ENCODE results near the gene SGPP2.
"Not testable (repeated sequence)": the region's sequence is repeated elsewhere in the genome, so short reads cannot be mapped to it uniquely, and the experiment has no call there.

Gene SGPP2

DNA sequence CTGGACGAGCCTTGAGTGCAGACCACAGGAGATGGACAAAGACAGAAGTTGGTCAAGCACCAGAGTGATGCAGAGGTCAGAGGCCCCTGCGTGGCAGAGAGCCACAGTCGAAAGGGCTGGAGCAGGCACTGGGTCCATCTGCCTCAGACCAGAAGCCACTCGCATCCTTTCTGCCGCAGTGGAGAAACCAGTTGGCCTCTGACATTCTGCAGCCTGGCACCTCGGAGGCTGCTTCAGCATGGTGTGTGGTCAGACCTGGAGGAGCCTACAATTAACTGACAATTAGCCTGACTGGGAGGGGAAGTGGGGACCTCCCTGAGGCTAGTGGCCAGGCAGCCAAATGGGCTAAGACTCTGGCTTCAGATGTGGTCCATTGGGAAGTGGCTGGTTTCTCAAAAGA lies 111.1 kb downstream of the SGPP2 start:
- DNase-seq, result no peak

DNA sequence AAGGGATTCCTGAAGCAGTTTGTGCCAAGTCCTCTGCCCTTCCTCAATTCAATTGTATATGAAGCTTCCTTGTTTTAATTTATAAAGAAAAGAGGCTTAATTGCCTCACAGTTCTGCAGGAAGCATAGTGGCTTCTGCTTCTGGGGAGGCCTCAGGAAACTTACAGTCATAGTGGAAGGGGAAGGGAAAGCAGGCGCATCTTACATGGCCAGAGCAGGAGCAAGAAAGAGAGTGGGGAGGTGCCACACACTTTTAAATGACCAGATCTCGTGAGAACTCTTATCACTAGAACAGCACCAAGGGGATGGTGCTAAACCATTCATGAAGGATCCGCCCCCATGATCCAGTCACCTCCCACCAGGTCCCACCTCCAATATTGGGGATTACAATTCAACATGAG lies 114.2 kb downstream of the SGPP2 start:
- no peak for DNase-seq

DNA sequence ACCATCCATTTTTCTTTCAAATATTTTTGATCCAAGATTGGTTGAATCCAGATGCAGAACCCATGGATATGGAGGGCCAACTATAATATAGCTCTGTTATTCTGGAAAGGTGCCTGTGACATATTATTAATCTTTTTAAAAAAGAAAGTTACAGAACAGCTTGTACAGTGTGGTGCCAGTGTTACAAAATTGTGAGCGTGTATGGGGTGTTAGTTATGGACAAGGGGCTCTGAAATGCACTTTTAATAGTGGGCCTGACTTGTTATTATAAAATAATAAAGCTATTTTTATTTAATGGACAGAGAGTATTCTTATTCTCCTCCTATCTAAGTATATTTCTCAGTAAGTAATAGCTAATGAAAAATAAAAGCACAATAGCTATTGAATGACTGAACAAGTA lies 120.3 kb downstream of the SGPP2 start:
- no peak for DNase-seq

DNA sequence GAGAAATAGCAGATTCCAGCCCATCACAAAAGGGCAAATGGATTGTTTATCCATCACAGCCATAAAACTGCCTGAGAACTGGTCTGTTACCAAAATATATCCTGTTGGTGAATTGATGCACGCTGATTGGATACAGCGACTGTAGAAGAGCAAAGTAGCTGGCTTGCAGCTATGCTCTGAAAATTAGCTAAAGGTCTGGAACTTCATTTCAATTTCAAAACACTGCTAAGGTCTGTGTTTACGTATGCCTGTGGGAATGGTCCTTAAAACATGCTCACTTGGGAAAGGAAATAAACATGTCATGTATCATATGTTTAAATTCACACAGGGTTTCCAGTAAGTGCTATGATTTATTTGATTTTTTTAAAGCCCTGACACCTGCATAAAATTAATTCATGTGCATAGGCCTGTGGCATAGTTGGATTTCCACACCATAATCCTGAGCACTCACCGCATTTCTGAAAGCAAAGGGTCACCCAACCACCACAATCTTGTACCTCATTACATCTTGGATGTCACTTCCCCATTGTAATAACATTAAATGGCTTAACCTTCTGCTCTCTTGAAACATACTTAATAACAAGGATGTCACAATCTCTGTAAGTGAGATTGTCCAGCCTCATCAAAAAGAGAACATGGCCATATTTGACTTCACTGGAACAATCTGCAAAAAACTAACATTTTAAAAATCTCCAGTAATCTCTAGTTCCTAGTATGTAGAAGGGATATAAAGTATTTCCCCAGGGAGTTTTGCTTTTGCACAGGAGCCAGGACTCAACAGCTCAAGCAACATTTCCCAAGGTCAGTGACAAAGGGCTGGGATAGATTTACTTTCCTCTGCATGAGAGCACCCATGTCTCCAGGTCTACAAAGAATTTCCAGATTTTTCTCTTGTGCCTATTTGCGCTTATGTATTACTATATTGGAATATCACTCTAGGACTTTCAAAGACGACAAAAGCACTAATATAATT lies 121.8 kb downstream of the SGPP2 start:
- DNase-seq, result no peak

DNA sequence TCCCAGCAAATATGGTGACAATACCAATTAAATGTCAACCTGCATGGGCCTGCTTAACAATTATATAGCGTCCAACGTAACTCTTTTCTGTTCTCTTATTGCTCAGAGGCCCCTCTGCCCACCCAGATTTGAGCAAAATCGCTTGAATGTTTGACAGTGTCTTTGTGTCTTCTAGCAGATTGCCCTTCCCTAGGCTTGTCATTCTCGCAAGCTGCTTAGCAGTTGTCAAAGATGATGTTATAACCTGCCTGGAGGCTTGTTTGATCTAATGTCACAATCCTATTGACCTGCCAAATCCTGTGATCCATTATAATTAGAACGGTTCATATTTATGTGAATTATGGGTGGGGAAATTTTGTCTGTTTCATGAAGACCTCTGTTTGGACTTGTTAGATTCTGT lies 122.7 kb downstream of the SGPP2 start:
- no peak for DNase-seq

DNA sequence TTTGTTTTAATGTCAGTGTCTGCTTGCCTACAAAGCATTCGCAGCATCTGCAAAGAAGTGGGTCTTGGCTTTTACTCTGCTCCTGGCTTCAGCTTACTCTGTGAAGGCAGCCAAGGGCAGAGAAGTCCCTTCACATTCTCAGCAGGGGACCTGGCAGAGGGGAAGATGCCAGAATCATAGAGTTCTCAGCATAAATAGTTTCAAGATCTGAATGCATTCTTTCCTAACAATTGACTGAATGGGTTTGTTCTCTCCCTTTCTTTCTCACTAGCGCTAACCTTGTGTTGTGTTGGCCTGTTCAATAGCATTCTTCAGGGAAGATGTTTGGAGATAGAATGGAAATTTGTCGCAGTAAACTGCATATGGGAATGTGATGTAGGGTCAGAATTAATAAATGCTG lies 124.6 kb downstream of the SGPP2 start:
- DNase-seq, result no peak

DNA sequence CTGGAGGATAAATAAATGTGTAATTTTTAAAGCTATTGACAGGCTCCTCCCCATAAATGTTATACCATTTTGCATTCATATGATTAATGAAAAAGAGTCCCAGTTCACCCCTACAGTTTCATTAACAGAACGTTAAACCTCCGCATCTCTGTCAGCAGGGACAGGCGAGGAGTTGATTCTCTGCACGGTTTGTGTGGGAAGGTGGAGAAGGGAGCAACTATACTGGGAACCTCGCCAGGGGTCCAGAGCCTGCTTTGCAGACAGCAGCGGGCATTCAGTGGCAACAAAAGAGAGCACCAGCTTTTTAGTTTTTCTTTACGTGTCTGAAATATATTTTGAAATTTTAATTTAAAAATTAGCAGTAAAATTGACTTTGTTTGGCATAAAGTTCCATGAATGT lies 130.2 kb downstream of the SGPP2 start:
- no peak for DNase-seq

DNA sequence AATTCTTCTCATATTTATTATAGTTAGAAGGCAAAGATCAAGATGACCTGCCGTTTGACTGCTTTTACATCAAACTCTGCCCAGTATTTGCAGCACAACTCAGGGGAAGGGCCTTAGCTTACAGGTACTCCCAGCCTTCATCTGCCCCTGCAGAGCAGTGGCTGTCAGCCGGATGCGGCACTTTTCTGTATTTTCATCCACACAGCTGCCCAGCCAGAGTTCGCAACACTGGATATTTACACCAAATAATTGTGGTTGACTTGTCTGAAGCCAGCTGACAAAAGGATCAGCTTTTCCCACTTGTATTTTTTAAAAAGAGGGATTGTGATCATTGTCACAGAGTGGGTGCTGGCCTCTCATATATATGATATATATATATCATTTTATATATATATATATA lies 136.8 kb downstream of the SGPP2 start:
- no peak for DNase-seq

DNA sequence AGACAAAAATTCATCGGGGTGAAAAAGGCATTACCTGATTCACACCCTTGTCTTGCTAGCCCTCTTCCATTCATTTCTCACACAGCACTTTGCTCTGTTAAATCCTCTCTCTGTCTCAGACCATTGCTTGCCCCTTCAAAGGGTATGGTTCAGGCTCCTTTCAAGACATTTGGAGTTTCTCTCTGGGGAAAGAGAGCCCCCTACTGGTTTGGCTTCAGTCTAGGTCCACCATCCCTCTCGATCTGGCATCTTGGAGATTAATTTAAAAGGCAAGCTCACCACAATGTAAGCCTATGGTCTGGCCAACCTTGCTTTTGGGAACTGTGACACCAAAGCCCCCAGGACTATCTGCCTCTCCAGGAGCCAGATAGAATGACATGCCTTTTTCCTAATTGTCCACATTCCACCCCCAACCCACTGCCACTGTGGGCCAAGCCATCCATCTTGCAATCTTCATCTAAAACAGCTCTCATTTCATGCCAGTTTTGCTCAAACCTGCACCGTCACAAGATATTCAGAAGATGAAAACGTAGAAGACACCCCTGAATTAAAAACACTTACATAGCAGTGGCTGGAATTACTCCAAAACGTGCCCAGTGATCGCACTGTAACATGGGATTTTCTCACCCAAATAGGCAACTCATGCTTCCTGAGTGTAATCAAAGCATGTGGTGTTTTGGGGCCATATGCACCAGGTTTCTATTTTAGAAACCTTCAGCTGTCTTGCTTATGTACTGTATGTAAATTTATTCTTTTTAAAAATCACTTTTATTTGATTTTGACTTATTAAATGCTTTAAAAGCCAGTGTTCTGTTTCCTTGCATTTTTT lies 137.7 kb downstream of the SGPP2 start:
- DNase-seq, result peak; percentile 57

DNA sequence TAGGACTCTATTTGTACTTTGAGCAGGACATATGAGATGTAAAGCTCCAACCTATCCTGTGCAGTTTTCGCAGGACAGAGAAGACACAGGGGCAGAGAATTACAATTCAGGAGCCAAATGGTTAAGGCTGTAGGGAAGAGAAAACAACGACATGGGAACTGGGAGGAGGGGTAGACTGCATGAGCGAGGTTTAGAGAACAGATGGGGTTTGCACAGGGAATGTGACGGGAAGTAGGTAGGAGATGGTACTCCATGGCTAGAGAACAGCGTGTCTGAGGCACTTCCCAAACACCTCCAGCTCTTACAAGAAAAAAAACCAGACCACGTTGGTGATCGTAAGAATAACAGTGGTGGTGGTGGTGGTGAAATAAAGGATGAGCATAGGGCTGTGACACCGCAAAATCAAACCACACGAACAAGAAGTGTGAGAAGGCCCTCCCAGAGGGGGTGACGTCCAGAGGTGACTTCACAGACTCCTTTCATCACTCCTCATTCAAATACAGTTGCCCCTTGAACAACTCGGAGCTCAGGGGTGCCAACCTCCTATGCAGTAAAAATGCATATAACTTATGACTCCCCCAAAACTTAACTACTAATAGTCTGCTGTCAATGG lies 138.9 kb downstream of the SGPP2 start:
- DNase-seq, result no peak

DNA sequence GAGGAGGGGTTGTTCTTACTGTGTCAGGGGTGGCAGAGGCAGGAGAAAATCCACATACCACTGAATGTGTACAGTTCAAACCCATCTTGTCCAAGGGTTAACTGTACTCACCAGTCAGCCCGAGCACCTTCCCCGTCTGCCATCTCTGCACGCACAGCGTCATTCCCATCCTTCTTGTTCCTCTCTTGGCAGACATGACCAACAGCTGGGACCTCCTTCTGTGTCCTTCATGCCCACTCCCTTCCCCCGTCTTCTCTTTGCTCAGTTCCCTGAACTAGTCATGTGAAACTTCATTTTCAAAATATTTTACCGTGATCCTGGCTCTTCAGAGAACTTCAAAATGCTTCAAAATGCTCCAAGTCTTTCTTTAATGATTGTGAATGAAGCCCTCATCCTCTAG lies 139.6 kb downstream of the SGPP2 start:
- DNase-seq, result no peak

DNA sequence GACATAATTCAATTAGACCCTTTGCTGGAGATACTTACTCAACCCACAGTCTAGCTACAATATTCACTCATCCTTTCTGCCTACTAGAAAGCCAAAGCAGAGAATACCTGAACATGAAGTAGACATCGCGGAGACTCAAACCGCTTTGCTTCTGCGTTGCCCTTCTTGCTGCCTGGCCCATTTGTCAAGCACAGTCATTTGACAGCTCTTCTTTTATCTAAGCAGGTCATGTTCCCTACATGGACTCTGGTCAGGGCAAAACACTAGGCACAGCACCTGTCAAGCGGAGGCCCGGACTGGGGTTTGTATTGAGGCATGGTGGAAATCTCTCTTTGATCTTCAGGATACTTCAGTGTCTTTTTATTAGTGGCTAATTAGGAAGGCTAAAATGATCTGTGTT lies 141.9 kb downstream of the SGPP2 start:
- no peak for DNase-seq

DNA sequence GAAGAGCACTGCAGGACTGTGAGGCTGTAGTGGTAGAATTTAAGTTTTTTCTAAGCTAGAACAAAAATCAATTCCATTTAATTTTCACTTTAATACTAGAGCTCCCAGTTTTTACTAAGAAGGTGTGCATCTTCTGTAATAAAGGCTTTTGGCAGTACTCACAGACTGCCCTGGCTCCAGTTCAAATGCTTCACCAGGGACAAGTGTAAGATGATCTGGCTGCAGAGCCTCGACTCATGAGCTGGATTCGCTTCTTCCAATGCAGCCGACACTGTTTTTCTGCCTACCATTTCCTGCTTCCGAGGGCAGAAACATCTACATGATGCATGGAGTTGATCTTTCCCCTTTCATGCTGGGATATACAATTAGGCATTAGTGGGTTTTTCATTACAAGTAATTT lies 144.5 kb downstream of the SGPP2 start:
- DNase-seq, result no peak

DNA sequence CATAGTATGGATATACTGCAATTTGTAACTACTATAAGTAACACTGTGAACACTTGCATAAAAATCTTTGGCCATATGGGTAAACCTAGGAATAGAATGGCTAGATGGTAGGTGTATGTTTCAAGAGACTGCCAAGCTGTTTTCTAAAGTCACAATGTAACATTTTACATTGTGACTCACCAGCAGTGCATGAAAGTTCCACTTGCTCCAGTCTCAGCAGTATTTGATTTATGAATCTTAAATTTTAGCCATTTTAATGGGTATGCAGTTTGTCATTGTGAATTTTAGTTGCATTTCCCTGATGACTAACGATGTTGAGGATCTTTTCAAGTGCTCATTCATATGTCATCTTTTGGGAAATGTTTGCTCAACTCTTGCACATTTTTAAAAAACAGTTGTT lies 145.5 kb downstream of the SGPP2 start:
- DNase-seq, result no peak

DNA sequence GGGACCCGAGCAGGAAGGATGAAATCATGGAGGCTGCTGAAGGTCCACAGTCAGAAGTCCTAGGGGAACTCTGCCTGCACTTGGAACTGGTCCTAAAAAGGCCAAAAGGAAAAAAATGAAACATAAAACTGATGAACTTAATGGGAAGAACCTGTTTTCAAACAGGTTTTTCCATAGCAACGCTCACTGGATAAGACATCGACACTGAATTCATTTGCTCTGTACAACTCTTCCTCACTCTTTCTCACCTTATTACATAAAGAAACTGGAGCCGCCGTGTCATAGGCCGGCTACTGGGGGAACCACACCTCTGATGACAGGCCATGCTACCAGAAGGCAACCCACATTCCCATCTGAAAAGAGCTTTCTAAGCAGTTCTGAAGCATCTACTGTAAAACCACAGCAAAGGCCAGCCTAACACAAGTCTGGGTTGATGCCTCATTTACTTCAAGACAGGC lies 147.9 kb downstream of the SGPP2 start:
- DNase-seq, result no peak

DNA sequence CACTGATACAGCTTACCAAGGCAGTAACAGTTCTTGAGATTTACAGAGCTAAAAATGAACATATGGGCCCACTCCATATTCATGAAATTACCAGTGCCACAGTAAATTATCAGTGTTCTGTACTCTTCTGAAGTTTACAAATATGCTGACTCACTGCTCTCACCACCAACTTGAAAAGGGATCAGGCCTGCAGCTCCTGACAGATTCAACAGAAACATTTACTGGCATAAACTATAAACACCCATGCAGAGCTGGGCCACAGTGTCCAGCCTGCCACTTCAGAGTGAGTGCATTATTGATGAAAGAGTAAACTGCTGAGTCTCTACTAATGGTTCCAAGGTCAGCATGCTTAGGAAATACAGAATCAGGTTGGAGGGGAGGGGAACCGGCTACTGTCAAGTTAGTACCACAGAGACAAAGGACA lies 148.4 kb downstream of the SGPP2 start:
- no peak for DNase-seq

DNA sequence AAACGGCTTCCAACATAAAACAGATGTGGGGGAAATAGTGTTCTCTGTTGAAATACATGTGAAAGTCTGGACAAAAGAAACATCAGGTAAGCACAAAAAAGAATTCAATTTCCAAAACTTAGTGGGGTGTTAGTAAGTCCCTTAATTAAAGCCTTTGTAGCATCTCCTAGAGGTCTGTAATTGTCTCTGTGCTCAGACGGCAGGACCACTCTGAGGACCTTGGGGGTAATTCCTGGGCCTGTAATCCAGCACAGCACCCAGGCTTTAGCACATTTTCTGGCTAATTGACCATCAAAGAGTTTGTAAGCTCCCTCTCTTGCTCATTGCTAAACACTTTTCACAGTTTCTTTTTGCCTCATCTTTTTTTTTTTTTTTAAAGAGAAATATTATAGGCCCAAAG lies 151.3 kb downstream of the SGPP2 start:
- DNase-seq, result no peak

DNA sequence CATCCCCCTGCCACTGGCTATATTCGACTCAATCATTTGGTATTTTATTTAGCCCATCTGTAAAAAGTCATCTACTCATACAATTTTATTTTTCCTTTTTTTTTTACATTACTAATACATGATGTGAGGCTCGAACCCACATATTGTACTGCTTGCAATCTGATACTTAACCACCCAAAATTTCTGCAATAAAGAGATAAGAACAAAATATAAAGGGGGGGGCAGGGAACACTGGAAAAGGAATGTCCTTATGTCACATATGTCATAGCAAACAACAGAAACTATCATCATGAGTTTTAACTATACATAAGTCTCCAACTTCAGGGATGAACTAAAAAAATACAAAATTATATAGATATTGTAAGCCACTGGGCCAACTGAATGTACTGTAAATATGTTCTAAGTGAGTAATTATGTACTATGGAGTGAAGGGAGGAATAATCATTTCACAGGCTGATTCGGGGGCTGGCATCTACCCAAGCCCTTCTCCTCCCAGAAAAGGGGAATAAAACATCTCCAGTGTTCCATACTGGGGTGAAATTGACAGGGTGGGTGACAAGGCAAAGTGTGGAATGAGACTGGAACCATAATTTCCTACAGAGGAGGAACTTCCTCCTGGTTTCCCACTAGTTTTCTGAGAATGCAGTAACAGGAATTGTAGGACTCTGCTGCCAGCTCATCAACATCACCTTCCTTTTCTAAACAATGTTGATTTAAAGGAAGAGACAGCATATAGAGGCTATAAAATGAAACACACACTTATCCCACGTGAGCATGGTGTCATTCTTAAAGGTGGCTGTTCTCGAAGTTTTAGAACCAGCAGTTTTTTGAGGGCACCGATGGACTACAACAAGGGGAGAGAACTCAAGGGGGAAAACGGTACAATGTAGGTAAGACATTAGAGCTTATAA lies 152.1 kb downstream of the SGPP2 start:
- DNase-seq, result no peak

DNA sequence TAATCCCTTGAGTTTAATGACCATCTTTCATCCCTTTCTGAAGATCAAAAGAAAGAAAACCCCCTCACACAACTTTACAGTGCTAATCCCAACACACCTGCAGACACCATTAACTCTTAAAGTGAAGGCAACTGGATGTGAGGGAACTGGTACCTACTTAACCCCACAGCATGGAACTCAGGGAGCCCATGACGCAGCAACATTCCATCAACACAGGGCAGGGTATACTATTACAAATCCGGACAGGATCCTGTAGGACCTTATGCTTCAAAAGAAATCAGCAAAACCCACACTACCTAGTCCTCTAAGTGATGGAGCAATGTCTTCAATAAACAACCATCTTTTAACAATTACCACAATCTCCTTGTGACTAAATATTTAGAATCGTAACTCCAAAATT lies 153.0 kb downstream of the SGPP2 start:
- no peak for DNase-seq

DNA sequence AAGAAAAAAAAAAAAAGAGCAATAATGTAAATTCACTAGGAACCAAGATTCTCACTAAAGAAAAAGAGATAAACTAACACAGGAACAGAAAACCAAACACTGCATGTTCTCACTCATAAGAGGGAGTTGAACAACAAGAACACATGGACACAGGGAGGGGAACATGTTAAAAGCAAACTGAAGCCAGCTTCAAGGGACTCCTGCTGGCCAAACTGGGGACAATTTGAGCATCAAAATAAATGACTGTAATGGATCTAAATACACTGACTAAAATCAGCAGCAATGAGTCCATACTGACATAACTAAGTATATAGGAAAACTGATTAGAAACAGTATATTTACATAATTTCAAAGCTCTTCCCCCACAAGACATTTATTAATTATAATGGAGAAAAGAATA lies 158.6 kb downstream of the SGPP2 start:
- no peak for DNase-seq

DNA sequence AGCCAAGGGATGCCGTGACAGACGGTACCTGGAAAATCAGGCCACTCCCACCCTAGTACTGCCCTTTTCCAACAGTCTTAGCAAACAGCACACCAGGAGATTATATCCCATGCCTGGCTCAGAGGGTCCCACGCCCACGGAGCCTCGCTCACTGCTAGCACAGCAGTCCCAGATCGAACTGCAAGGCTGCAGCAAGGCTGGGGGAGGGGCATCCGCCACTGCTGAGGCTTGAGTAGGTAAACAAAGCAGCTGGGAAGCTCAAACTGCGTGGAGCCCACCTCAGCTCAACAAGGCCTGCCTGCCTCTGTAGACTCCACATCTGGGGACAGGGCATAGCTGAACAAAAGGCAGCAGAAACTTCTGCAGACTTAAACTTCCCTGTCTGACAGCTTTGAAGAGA lies 160.2 kb downstream of the SGPP2 start:
- not testable (repeated sequence) for DNase-seq

DNA sequence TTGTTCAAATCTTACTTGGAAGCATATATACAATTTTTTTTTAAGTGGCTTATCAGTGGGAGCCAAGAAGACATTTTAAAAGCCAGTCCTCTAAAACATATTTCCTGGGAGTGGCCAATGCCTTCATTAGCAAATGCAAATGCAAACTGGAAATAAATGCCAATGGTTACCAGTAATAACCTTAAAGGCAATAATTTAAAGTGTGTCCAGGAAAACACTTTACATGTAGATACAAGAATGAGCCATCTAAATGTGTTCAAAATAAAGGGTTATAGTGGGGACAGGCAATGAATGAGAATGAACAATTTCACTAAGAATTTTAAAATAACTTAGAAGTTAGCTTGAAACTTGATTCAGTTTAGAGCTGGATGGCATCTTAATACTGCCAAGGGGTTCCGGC lies 167.3 kb downstream of the SGPP2 start:
- no peak for DNase-seq
